OCI-LY7 (cell line): Measurements from ENCODE around the gene LARGE1. TPM values are rescaled to one million over a fixed set of nuclear protein-coding genes. Genes with fewer than 3 reads are reported as not detected.

Experiments
- BruUV-seq: library from RNA; stranded (reverse); fragments of 400-500 nt; replicated peaks from 2 replicates; lab custom pipeline; 2021; lab: Mats Ljungman, UMichigan
- CTCF ChIA-PET: fragments of 300-600 bp; sonication (Branson Sonifier 250); formaldehyde crosslinking; loops from one replicate; lab custom pipeline; 2022; ENCODE audit warnings: antibody characterized with exemption; ENCODE audit not compliant: unreplicated experiment; lab: Charles Lee
- POLR2A ChIA-PET: fragments of 300-600 bp; sonication (Branson Sonifier 250); formaldehyde crosslinking; loops from one replicate; lab custom pipeline; 2022; ENCODE audit warnings: antibody characterized with exemption; lab: Charles Lee
- DNase-seq: peaks from one replicate; pipeline ENCODE4 v3.0.0-alpha.2; 2015; ENCODE audit warnings: low spot score
- H2AFZ ChIP-seq: fragments of 200-600 bp; sonication (generic), shearing (Covaris generic); 2 replicates; pipeline ENCODE4 v1.6.1; 2014; ENCODE audit warnings: mild to moderate bottlenecking, antibody characterized with exemption, low read length, moderate library complexity
- H3K27ac ChIP-seq: fragments of 200-600 bp; sonication (generic); 2 replicates; pipeline ENCODE4 v1.5.1; 2014; ENCODE audit warnings: mixed run types, low read depth, mild to moderate bottlenecking, moderate library complexity, low read length, inconsistent platforms; ENCODE audit not compliant: poor library complexity, severe bottlenecking
- H3K36me3 ChIP-seq: fragments of 200-600 bp; sonication (generic); 2 replicates; pipeline ENCODE4 v1.6.1; 2014; ENCODE audit warnings: mild to moderate bottlenecking, antibody characterized with exemption, low read length, moderate library complexity, mixed read lengths; ENCODE audit not compliant: insufficient read depth
- H3K4me1 ChIP-seq: fragments of 200-600 bp; sonication (generic); 2 replicates; pipeline ENCODE4 v1.5.1; 2014; ENCODE audit warnings: mild to moderate bottlenecking, low read length; ENCODE audit not compliant: insufficient read depth, poor library complexity, severe bottlenecking
- H3K4me2 ChIP-seq: fragments of 200-600 bp; sonication (generic); 2 replicates; pipeline ENCODE4 v1.6.1; 2014; ENCODE audit warnings: mild to moderate bottlenecking, low read length
- H3K4me3 ChIP-seq: fragments of 200-600 bp; sonication (generic); 2 replicates; pipeline ENCODE4 v1.5.1; 2014; ENCODE audit warnings: mild to moderate bottlenecking, low read depth, low read length; ENCODE audit not compliant: poor library complexity, severe bottlenecking
- H3K79me2 ChIP-seq: fragments of 200-600 bp; sonication (generic); 2 replicates; pipeline ENCODE4 v1.6.1; 2016; ENCODE audit warnings: low read depth, mild to moderate bottlenecking, low read length, moderate library complexity, mixed read lengths; ENCODE audit not compliant: insufficient read depth
- H3K9me2 ChIP-seq: fragments of 200-600 bp; sonication (generic); 2 replicates; pipeline ENCODE4 v1.6.1; 2016; ENCODE audit warnings: mild to moderate bottlenecking, low read length, mixed read lengths; ENCODE audit not compliant: insufficient read depth
- H3K9me3 ChIP-seq: fragments of 200-600 bp; sonication (generic); 2 replicates; pipeline ENCODE4 v1.6.1; 2014; ENCODE audit warnings: mild to moderate bottlenecking, mixed run types, low read length, mixed read lengths
- H4K20me1 ChIP-seq: fragments of 200-600 bp; sonication (generic); 2 replicates; pipeline ENCODE4 v1.6.1; 2014; ENCODE audit warnings: mild to moderate bottlenecking, antibody characterized with exemption, low read length, moderate library complexity, mixed read lengths; ENCODE audit not compliant: insufficient read depth
- EZH2phosphoT487 ChIP-seq: fragments of 200-600 bp; sonication (generic); IDR thresholded peaks from 2 replicates; pipeline ENCODE4 v1.6.1; 2018; ENCODE audit warnings: low read depth, borderline replicate concordance, mild to moderate bottlenecking, mixed run types, antibody characterized with exemption, low read length, moderate library complexity, mixed read lengths
- intact Hi-C: fragments of 100-400 bp; cut with micrococcal nuclease; formaldehyde crosslinking; loops from one replicate; pipeline ENCODE4 v1.10.0; 2022; ENCODE audit not compliant: unreplicated experiment
- total RNA-seq, 2 experiments: library from RNA; depleted of rRNA in 1 of 2; stranded (reverse); fragments of >200 nt in 1 of 2; shearing (Covaris generic) in 1 of 2; gene quantifications; 2 replicates each; pipeline ENCODE4 v1.2.3, GENCODE V29; 2014 to 2022
- TF ChIP-seq, protein P1 (sequence below): fragments of 200-600 bp; sonication (generic); conservative IDR thresholded peaks from 2 replicates; pipeline ENCODE4 v1.5.1; 2014; ENCODE audit warnings: mild to moderate bottlenecking, antibody characterized with exemption, low read length, moderate library complexity, mixed read lengths

The LARGE1 gene
- total RNA-seq, 2 experiments from 2014 or later, result 31.5 to 31.9 TPM

DNA sequence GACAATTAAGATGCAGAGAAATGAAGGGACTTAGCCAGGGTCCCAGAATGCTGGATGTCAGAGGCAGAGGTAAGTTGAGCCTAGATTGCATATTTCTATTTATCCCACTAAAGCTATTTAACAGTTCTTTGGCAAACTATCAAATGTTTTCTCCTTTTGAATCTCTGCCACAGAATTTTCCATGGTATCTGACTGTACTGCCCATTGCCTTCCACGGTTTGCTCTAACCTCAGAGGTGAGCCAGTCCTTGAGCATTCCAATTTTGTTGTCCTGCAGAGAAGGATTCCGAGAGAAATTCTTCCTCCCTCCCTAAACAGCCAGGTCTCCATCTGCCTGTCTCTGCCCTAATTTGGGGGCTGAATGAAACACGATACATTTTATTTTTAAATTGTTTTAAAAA lies 493.8 kb downstream of the LARGE1 start:
- TF ChIP-seq, protein P1, sequence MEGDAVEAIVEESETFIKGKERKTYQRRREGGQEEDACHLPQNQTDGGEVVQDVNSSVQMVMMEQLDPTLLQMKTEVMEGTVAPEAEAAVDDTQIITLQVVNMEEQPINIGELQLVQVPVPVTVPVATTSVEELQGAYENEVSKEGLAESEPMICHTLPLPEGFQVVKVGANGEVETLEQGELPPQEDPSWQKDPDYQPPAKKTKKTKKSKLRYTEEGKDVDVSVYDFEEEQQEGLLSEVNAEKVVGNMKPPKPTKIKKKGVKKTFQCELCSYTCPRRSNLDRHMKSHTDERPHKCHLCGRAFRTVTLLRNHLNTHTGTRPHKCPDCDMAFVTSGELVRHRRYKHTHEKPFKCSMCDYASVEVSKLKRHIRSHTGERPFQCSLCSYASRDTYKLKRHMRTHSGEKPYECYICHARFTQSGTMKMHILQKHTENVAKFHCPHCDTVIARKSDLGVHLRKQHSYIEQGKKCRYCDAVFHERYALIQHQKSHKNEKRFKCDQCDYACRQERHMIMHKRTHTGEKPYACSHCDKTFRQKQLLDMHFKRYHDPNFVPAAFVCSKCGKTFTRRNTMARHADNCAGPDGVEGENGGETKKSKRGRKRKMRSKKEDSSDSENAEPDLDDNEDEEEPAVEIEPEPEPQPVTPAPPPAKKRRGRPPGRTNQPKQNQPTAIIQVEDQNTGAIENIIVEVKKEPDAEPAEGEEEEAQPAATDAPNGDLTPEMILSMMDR, result no peak
- TF ChIP-seq EZH2phosphoT487, result no peak
- H3K79me2 ChIP-seq, result no peaks in the 10 kb centered on the region

DNA sequence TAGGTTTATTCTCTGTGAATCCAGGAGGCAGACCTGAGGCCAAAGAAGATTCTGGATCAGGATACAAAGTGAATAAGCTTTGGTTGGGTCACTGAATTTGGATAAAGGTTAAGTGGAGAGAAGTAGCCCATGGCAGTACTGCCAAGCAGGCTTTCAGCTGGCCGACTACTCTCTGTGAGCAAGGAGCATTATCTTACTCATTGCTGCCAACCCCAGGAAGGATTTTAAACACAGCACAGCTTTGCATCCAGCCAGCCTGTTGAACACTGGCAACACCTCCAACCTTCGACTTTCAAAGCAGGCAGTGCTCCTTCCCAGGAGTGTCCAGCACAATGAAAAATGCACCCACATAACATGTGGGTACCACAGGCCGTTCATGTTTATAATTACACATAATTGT lies 498.4 kb downstream of the LARGE1 start:
- no TSS peak for BruUV-seq
- Histone ChIP-seq H3K4me1 (no peaks in the 10 kb centered on the region), H3K4me2 (no peak overlapping the region), H3K4me3 (no peak overlapping the region), H3K27ac (no peak overlapping the region), H3K36me3 (no peaks in the 10 kb centered on the region), H3K79me2 (no peaks in the 10 kb centered on the region), H3K9me2 (no peaks in the 10 kb centered on the region), H3K9me3 (no peaks in the 10 kb centered on the region), H2AFZ (no peak overlapping the region), H4K20me1 (no peaks in the 10 kb centered on the region)
- no peak for DNase-seq
- intact Hi-C loops, result no loop called here
- no peak for TF ChIP-seq EZH2phosphoT487
- TF ChIP-seq, protein P1, result no peak
- CTCF ChIA-PET, result no interaction called here
- POLR2A ChIA-PET, result no interaction called here

More for the DNA sequence above, 493.8 kb downstream of the LARGE1 start:
- Histone ChIP-seq H2AFZ (no peak overlapping the region), H3K36me3 (no peaks in the 10 kb centered on the region), H3K4me1 (no peaks in the 10 kb centered on the region), H3K9me2 (no peaks in the 10 kb centered on the region), H3K4me2 (no peak overlapping the region), H3K27ac (no peak overlapping the region), H3K4me3 (no peak overlapping the region), H4K20me1 (no peaks in the 10 kb centered on the region), H3K9me3 (no peaks in the 10 kb centered on the region)
- ChIA-PET CTCF (no interaction called here), POLR2A (no interaction called here)
- intact Hi-C loops, result no loop called here
- no TSS peak for BruUV-seq
- DNase-seq, result no peak

DNA sequence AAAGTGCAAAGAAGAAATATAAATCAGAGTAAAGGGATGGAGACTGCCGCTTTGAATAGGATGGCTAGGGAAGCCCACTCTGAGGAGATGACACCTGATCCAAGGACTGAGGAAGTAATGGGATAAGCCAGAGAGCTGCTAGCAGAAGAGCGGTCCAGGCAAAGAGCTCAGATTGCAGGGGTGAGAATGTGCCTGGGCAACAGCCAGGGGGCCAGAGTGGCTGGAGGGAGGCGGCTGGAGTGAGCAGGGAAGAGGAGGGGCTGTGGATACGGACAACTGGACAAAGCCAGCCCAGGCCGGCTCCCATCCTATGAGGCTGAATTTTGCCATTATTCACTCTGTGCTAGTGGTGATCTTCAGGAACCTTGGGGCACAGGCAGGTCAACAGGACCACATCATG lies 501.8 kb downstream of the LARGE1 start:
- ChIA-PET POLR2A (no interaction called here), CTCF (no interaction called here)
- intact Hi-C loops, result no loop called here
- Histone ChIP-seq H3K9me3 (no peaks in the 10 kb centered on the region), H3K4me3 (no peak overlapping the region), H3K9me2 (no peaks in the 10 kb centered on the region), H4K20me1 (no peaks in the 10 kb centered on the region), H3K4me2 (no peak overlapping the region), H3K4me1 (no peaks in the 10 kb centered on the region), H3K27ac (no peak overlapping the region), H3K36me3 (no peaks in the 10 kb centered on the region), H2AFZ (no peak overlapping the region), H3K79me2 (no peaks in the 10 kb centered on the region)
- no TSS peak for BruUV-seq
- no peak for TF ChIP-seq EZH2phosphoT487
- TF ChIP-seq, protein P1, result no peak
- DNase-seq, result no peak
